ENCODE data around the gene MAK. TPM values are rescaled to one million over a fixed set of nuclear protein-coding genes. Genes with fewer than 3 reads are reported as not detected.
"Not testable (repeated sequence)": the region's sequence is repeated elsewhere in the genome, so short reads cannot be mapped to it uniquely, and the experiment has no call there.

MAK gene
- total RNA-seq, 1 experiment from 2014 or later, result 0.06 TPM

- ChIA-PET POLR2A (ENCODE audit: low non-redundant PET) (no interaction called here), CTCF (no interaction called here)
- intact Hi-C loops (cut with micrococcal nuclease; ENCODE audit: unreplicated experiment), result no loop called here
- Histone ChIP-seq H3K9me3 (ENCODE audit: low read depth, low read length, poor library complexity, severe bottlenecking) (no peaks in the 10 kb centered on the region), H3K27me3 (replicated peaks; ENCODE audit: insufficient read depth, low read depth, low read length, poor library complexity) (no peaks in the 10 kb centered on the region), H3K27ac (ENCODE audit: low read depth, low read length, poor library complexity, severe bottlenecking) (no peak overlapping the region), H3K4me3 (ENCODE audit: low read depth, low read length, poor library complexity, severe bottlenecking) (no peak overlapping the region), H3K36me3 (ENCODE audit: insufficient read depth, low read length, poor library complexity, severe bottlenecking) (no peaks in the 10 kb centered on the region), H3K4me1 (ENCODE audit: insufficient read depth, low read length, poor library complexity, severe bottlenecking) (no peaks in the 10 kb centered on the region)
- DNase-seq (ENCODE audit: low spot score), result no peak
- no TSS peak for BruUV-seq (replicated peaks)
- no peak for TF ChIP-seq EZH2 (IDR thresholded peaks at IDR 0.05; ENCODE audit: borderline replicate concordance, low read depth, low read length, poor library complexity, severe bottlenecking)
- TF ChIP-seq CTCF (conservative IDR thresholded peaks at IDR 0.05; ENCODE audit: low read depth, low read length), result no peak
Observed at GRCh38 chr6:10831609-10832008, 6.7 kb downstream of the MAK start.

- no peak overlapping the region for H3K27ac ChIP-seq (ENCODE audit: low read depth, low read length, poor library complexity, severe bottlenecking)
- H3K9me3 ChIP-seq (ENCODE audit: low read depth, low read length, poor library complexity, severe bottlenecking), result no peaks in the 10 kb centered on the region
- intact Hi-C loops (cut with micrococcal nuclease; ENCODE audit: unreplicated experiment), result no loop called here
- no peaks in the 10 kb centered on the region for H3K36me3 ChIP-seq (ENCODE audit: insufficient read depth, low read length, poor library complexity, severe bottlenecking)
- no peak overlapping the region for H3K4me3 ChIP-seq (ENCODE audit: low read depth, low read length, poor library complexity, severe bottlenecking)
- TF ChIP-seq CTCF (conservative IDR thresholded peaks at IDR 0.05; ENCODE audit: low read depth, low read length) (no peak), EZH2 (IDR thresholded peaks at IDR 0.05; ENCODE audit: borderline replicate concordance, low read depth, low read length, poor library complexity, severe bottlenecking) (no peak)
- ChIA-PET CTCF (no interaction called here), POLR2A (ENCODE audit: low non-redundant PET) (no interaction called here)
- no peak for DNase-seq (ENCODE audit: low spot score)
- H3K4me1 ChIP-seq (ENCODE audit: insufficient read depth, low read length, poor library complexity, severe bottlenecking), result no peaks in the 10 kb centered on the region
- H3K27me3 ChIP-seq (replicated peaks; ENCODE audit: insufficient read depth, low read depth, low read length, poor library complexity), result no peaks in the 10 kb centered on the region
- no TSS peak for BruUV-seq (replicated peaks)
Observed at GRCh38 chr6:10824819-10825218, 13.5 kb downstream of the MAK start.

GRCh38 chr6:10824297-10824696 is 14.0 kb downstream of the MAK start:
- intact Hi-C loops (cut with micrococcal nuclease; ENCODE audit: unreplicated experiment), result no loop called here
- CTCF ChIA-PET, result no interaction called here
- no peaks in the 10 kb centered on the region for H3K36me3 ChIP-seq (ENCODE audit: insufficient read depth, low read length, poor library complexity, severe bottlenecking)

GRCh38 chr6:10814176-10814575 is 24.2 kb downstream of the MAK start:
- H3K36me3 ChIP-seq (ENCODE audit: insufficient read depth, low read length, poor library complexity, severe bottlenecking); H3K27ac ChIP-seq (ENCODE audit: low read depth, low read length, poor library complexity, severe bottlenecking); intact Hi-C loops (cut with micrococcal nuclease; ENCODE audit: unreplicated experiment); POLR2A ChIA-PET (ENCODE audit: low non-redundant PET); H3K27me3 ChIP-seq (replicated peaks; ENCODE audit: insufficient read depth, low read depth, low read length, poor library complexity); H3K4me3 ChIP-seq (ENCODE audit: low read depth, low read length, poor library complexity, severe bottlenecking); DNase-seq (ENCODE audit: low spot score); H3K9me3 ChIP-seq (ENCODE audit: low read depth, low read length, poor library complexity, severe bottlenecking); H3K4me1 ChIP-seq (ENCODE audit: insufficient read depth, low read length, poor library complexity, severe bottlenecking); BruUV-seq (replicated peaks); CTCF ChIA-PET: not testable (repeated sequence)

More at GRCh38 chr6:10824297-10824696, 14.0 kb downstream of the MAK start:
- no peak overlapping the region for H3K27ac ChIP-seq (ENCODE audit: low read depth, low read length, poor library complexity, severe bottlenecking)
- no TSS peak for BruUV-seq (replicated peaks)
- H3K9me3 ChIP-seq (ENCODE audit: low read depth, low read length, poor library complexity, severe bottlenecking), result no peaks in the 10 kb centered on the region
- no peak for DNase-seq (ENCODE audit: low spot score)
- TF ChIP-seq CTCF (conservative IDR thresholded peaks at IDR 0.05; ENCODE audit: low read depth, low read length) (no peak), EZH2 (IDR thresholded peaks at IDR 0.05; ENCODE audit: borderline replicate concordance, low read depth, low read length, poor library complexity, severe bottlenecking) (no peak)
- no peak overlapping the region for H3K4me3 ChIP-seq (ENCODE audit: low read depth, low read length, poor library complexity, severe bottlenecking)
- POLR2A ChIA-PET (ENCODE audit: low non-redundant PET), result no interaction called here
- H3K4me1 ChIP-seq (ENCODE audit: insufficient read depth, low read length, poor library complexity, severe bottlenecking), result no peaks in the 10 kb centered on the region
- no peaks in the 10 kb centered on the region for H3K27me3 ChIP-seq (replicated peaks; ENCODE audit: insufficient read depth, low read depth, low read length, poor library complexity)

Measured in A673 (cell line).